Fibroblast of lung (primary cell): ENCODE results near the gene IQGAP2. TPM values are rescaled to one million over a fixed set of nuclear protein-coding genes. Genes with fewer than 3 reads are reported as not detected.

ENCODE experiments used
- DNase-seq, 2 donors: peaks; one replicate each; pipeline versions ENCODE4 v3.0.0 to v3.0.0-alpha.2; 2010; ENCODE audit warnings: low read depth in 2 of 2
- H2AFZ ChIP-seq: 2 replicates; pipeline ENCODE4 v1.5.1; 2012; ENCODE audit warnings: low read length, control low read depth, inconsistent platforms
- H3K27ac ChIP-seq: 2 replicates; pipeline ENCODE4 v1.5.1; 2011; ENCODE audit warnings: low read length, control low read depth; ENCODE audit not compliant: insufficient read depth
- H3K27me3 ChIP-seq: 2 replicates; pipeline ENCODE4 v1.5.1; 2011; ENCODE audit warnings: mild to moderate bottlenecking, low read length; ENCODE audit not compliant: control insufficient read depth, insufficient read depth
- H3K36me3 ChIP-seq: 2 replicates; pipeline ENCODE4 v1.5.1; 2011; ENCODE audit warnings: low read length; ENCODE audit not compliant: control insufficient read depth, insufficient read depth
- H3K4me1 ChIP-seq: 2 replicates; pipeline ENCODE4 v1.5.1; 2011; ENCODE audit warnings: low read length; ENCODE audit not compliant: control insufficient read depth, insufficient read depth; ENCODE audit errors: extremely low read depth
- H3K4me2 ChIP-seq: 2 replicates; pipeline ENCODE4 v1.5.1; 2011; ENCODE audit warnings: low read length, control low read depth; ENCODE audit not compliant: insufficient read depth; ENCODE audit errors: extremely low read depth
- H3K4me3 ChIP-seq, 4 experiments: fragments of 200-600 bp in 1 of 4; sonication (generic) in 1 of 4; replicated peaks in 1 of 4; 2 replicates each; pipeline ENCODE4 v1.5.1; 2011 to 2016; ENCODE audit warnings: low read length in 4 of 4, low read depth in 3 of 4, mild to moderate bottlenecking in 3 of 4, control low read depth in 2 of 4, inconsistent platforms in 1 of 4, mixed read lengths in 1 of 4; ENCODE audit not compliant: insufficient read depth in 1 of 4; ENCODE audit errors: control extremely low read depth in 1 of 4
- H3K79me2 ChIP-seq: 2 replicates; pipeline ENCODE4 v1.5.1; 2012; ENCODE audit warnings: mild to moderate bottlenecking, low read length, inconsistent platforms; ENCODE audit not compliant: control insufficient read depth, insufficient read depth
- H3K9ac ChIP-seq: 2 replicates; pipeline ENCODE4 v1.5.1; 2011; ENCODE audit warnings: mild to moderate bottlenecking, low read length, control low read depth; ENCODE audit not compliant: insufficient read depth
- H3K9me3 ChIP-seq: 2 replicates; pipeline ENCODE4 v1.5.1; 2012; ENCODE audit warnings: low read depth, low read length; ENCODE audit not compliant: control insufficient read depth, insufficient read depth
- H4K20me1 ChIP-seq: 2 replicates; pipeline ENCODE4 v1.5.1; 2011; ENCODE audit warnings: low read length; ENCODE audit not compliant: control insufficient read depth, insufficient read depth; ENCODE audit errors: extremely low read depth
- EZH2 ChIP-seq: IDR thresholded peaks from 2 replicates; pipeline ENCODE4 v1.5.1; 2012; ENCODE audit warnings: low read length, control low read depth, mild to moderate bottlenecking; ENCODE audit errors: missing control alignments
- polyA plus RNA-seq, 2 donors: library from polyadenylated mRNA; depleted of rRNA in 1 of 2; stranded (reverse) in 1 of 2; unstranded in 1 of 2; fragments of >200 nt; gene quantifications; 2 replicates each; pipeline ENCODE4 v1.2.1, GENCODE V29; 2011 to 2012; ENCODE audit warnings: missing spikeins in 1 of 2
- total RNA-seq: library from RNA; depleted of rRNA; stranded (reverse); fragments of >200 nt; gene quantifications from 2 replicates; pipeline ENCODE4 v1.2.1, GENCODE V29; 2014
- TF ChIP-seq, protein P1 (sequence below), 2 donors: IDR thresholded peaks in 1 of 2; conservative IDR thresholded peaks in 1 of 2; 1 replicate in 1 of 2; 2 replicates in 1 of 2; pipeline ENCODE4 v1.5.1; 2011 to 2012; ENCODE audit warnings: low read length in 2 of 2, control low read depth in 1 of 2, inconsistent platforms in 1 of 2, low read depth in 1 of 2, mild to moderate bottlenecking in 1 of 2

IQGAP2 gene
- total and polyA plus RNA-seq, 2 donors (not counting 1 experiment from before 2014, with no cell fraction given) = 5.1 to 7.9 TPM

GRCh38 chr5:76591366-76591765 lies 188.3 kb downstream of the IQGAP2 start:
- Histone ChIP-seq H3K27ac (no peak overlapping the region), H3K4me2 (no peak overlapping the region), H3K4me3 (no peak overlapping the region), H3K9ac (no peak overlapping the region), H2AFZ (no peak overlapping the region), H3K79me2 (no peaks in the 10 kb centered on the region), H4K20me1 (no peaks in the 10 kb centered on the region), H3K4me1 (no peaks in the 10 kb centered on the region), H3K36me3 (no peaks in the 10 kb centered on the region), H3K27me3 (peaks cover 11% of the 10 kb centered on the region), H3K9me3 (no peaks in the 10 kb centered on the region)
- TF ChIP-seq EZH2 = no peak
- TF ChIP-seq, protein P1, sequence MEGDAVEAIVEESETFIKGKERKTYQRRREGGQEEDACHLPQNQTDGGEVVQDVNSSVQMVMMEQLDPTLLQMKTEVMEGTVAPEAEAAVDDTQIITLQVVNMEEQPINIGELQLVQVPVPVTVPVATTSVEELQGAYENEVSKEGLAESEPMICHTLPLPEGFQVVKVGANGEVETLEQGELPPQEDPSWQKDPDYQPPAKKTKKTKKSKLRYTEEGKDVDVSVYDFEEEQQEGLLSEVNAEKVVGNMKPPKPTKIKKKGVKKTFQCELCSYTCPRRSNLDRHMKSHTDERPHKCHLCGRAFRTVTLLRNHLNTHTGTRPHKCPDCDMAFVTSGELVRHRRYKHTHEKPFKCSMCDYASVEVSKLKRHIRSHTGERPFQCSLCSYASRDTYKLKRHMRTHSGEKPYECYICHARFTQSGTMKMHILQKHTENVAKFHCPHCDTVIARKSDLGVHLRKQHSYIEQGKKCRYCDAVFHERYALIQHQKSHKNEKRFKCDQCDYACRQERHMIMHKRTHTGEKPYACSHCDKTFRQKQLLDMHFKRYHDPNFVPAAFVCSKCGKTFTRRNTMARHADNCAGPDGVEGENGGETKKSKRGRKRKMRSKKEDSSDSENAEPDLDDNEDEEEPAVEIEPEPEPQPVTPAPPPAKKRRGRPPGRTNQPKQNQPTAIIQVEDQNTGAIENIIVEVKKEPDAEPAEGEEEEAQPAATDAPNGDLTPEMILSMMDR (conservative IDR thresholded peaks at IDR 0.05 in 1 of 2, IDR thresholded peaks at IDR 0.05 in 1 of 2; ENCODE audit: low read depth in 1 of 2, low read length in 2 of 2) = no peak
- no peak for DNase-seq

GRCh38 chr5:76592692-76593091 lies 189.6 kb downstream of the IQGAP2 start:
- H2AFZ ChIP-seq = no peak overlapping the region
- no peaks in the 10 kb centered on the region for H3K79me2 ChIP-seq
- no peak for TF ChIP-seq EZH2
- TF ChIP-seq, protein P1 (conservative IDR thresholded peaks at IDR 0.05 in 1 of 2, IDR thresholded peaks at IDR 0.05 in 1 of 2; ENCODE audit: low read depth in 1 of 2, low read length in 2 of 2) = no peak
- no peak overlapping the region for H3K27ac ChIP-seq
- no peaks in the 10 kb centered on the region for H3K4me1 ChIP-seq
- H3K36me3 ChIP-seq = no peaks in the 10 kb centered on the region
- H4K20me1 ChIP-seq = no peaks in the 10 kb centered on the region
- H3K9ac ChIP-seq = no peak overlapping the region
- H3K9me3 ChIP-seq = no peaks in the 10 kb centered on the region
- H3K27me3 ChIP-seq = peaks cover 8% of the 10 kb centered on the region
- no peak for DNase-seq
- no peak overlapping the region for H3K4me2 ChIP-seq
- H3K4me3 ChIP-seq = no peak overlapping the region

DNA sequence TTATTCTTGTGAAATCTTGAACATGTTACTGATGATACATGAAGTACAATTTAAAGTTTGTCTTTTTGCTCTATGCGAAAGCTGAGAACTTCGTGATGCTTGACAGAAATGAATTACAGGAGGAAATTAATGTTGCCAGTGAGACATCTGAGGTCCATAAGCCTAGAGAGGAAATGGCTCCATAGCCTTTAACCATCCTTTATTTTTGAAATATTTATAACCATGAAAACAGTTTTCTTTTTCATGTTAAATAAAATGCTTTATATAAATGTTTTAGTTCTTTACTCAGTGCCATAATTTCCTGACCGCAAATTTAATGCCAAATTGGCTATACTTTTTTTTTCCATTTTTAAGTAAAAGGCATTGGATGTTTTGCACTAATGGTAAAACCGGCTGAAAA lies 191.0 kb downstream of the IQGAP2 start:
- Histone ChIP-seq H3K79me2 (no peaks in the 10 kb centered on the region), H3K9me3 (no peaks in the 10 kb centered on the region), H3K4me1 (no peaks in the 10 kb centered on the region), H3K4me3 (no peak overlapping the region), H3K9ac (no peak overlapping the region), H3K27ac (no peak overlapping the region), H2AFZ (no peak overlapping the region), H4K20me1 (no peaks in the 10 kb centered on the region), H3K36me3 (no peaks in the 10 kb centered on the region), H3K4me2 (no peak overlapping the region), H3K27me3 (peaks cover 8% of the 10 kb centered on the region)
- no peak for DNase-seq
- TF ChIP-seq EZH2 = no peak
- TF ChIP-seq, protein P1 (conservative IDR thresholded peaks at IDR 0.05 in 1 of 2, IDR thresholded peaks at IDR 0.05 in 1 of 2; ENCODE audit: low read depth in 1 of 2, low read length in 2 of 2) = no peak
